Activated CD8-positive, alpha-beta memory T cell treated with anti-CD3 and anti-CD28 coated beads for 4 hours (primary cell): ENCODE results near the gene TMEM114.

ENCODE experiments used
- DNase-seq, 2 donors: peaks; one replicate each; pipeline ENCODE4 v3.0.0-alpha.2; 2020; ENCODE audit warnings: low read depth in 2 of 2

TMEM114 gene

DNA sequence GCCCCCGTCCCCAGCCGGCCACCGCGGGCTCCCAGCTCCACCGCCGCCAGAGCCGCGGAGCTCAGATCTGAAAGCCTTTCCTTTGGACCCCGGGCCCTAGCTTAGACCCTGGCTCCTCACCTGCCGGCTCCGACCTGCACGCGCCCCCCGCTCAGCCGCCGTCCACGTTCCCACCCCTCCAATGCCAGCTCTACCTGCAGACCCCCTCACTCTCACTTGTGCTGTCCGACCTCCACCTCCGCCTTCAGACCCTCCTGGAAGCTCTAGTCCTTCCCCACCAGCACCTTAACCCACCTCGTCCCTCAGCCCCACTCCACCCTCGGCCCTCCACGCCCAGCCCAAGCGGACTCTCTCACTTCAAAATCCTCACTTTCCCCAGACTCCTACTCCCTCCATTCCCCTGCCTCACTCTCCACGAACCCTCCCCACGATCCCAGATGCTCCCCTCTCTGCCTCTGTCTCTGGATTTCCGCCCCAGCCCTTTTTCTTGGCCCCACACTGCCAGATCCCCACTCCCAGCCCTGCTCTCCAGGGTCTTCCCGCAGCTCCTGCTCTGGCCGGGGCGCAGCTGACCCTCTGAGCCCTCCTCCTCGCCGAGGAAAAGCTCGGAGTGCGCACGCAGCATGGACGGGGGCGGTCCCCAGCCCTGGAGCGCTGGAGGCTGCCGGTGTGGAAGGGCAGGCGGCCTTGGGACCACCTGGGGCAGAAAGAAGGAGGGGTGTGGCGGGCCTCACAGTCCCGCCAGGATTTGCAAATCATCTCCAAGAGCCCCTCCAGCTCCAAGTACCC is at the start of gene TMEM114:
TSS of gene TMEM114 (minus strand) at position 612 of the 789 bp plus-strand sequence. CDS start 673 bp downstream, outside the sequence.
- no peak for DNase-seq

- no peak for DNase-seq
Measured at GRCh38 chr16:8639694-8640093, 49.4 kb upstream of the TMEM114 start.

GRCh38 chr16:8634991-8635736 is 44.9 kb upstream of the TMEM114 start:
- DNase-seq, result no peak

- DNase-seq, result no peak
Measured at GRCh38 chr16:8632675-8633182, 42.4 kb upstream of the TMEM114 start.

- no peak for DNase-seq
Measured at GRCh38 chr16:8631818-8632465, 41.6 kb upstream of the TMEM114 start.

DNA sequence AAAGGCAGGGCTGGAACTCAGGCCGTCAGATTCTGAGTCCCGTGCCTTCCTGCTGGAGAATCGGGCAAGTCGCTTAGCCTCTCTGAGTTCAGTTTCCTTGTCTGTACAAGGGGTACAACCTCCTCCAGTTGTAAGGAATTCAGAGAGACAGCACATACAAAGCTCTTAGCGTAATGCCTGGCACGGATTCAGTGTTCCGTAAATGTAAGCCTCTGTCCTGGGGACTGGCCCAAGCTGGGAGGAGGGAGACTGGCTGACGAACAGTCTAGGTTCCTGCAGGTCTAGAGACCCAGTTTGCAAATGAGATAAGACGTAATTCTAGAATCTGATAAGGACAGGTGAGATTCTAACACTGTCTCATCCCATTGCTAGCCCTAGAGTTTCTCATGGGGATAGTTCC is 41.1 kb upstream of the TMEM114 start:
- no peak for DNase-seq

- no peak for DNase-seq
Measured at GRCh38 chr16:8630255-8630953, 40.1 kb upstream of the TMEM114 start.

DNA sequence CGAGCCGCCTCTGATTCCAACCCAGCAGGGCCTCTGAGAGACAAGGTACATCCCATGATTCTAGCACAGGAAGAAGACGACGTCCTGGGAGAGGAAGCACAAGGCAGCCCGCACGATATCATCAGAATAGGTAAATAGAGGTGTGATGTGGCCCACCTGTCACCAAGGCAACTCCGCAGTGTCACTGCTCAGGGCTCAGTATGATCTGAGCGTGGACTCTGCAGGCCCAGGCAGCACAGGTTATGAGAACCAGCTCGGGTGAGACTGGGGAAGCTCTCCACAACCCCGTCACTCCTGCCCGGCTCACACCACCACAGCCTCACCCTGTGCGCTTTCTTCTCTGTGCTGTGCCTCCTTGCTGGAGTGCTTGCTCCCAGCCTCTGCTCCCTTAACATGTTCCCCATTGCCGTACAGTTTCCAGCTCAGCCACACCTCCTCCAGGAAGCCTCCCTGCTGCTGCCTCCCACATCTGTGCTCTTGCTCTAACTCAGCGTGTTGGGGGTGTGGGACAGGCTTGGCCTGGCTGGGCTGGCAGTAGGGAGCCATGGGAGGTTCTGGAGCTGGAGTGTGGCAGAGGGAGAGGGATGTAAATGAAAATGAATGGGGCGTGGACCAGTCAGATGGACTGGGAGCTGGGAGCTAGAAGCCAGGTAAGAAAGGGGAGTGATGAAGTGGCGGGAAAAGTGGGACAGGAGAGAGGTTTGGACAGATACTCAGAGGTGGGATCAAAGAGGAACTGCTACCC is 38.8 kb upstream of the TMEM114 start:
- no peak for DNase-seq

GRCh38 chr16:8627456-8627855 is 37.1 kb upstream of the TMEM114 start:
- DNase-seq, result no peak

- DNase-seq, result no peak
Measured at GRCh38 chr16:8626946-8627345, 36.6 kb upstream of the TMEM114 start.

GRCh38 chr16:8625491-8626087 is 35.3 kb upstream of the TMEM114 start:
- DNase-seq, result no peak

DNA sequence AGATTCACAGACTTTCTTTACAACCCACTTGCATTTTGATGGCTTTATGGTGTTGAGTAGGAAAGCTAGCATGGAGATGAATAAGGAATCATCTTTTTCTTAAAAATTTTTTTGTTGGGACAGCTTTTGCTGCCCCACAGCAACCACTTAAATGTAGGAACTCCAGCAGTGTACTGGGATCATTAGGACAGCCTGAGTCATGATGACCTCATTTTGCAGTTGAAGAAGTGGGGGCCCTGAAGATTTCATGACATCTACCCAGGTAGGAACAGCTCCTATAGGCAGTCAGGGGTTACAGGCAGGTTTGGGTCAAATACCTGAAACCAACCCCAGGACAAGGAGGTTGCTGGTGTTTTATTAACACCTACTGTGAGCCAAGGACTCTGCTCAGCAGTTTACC is 33.3 kb upstream of the TMEM114 start:
- no peak for DNase-seq

GRCh38 chr16:8622315-8622656 is 32.0 kb upstream of the TMEM114 start:
- no peak for DNase-seq

DNA sequence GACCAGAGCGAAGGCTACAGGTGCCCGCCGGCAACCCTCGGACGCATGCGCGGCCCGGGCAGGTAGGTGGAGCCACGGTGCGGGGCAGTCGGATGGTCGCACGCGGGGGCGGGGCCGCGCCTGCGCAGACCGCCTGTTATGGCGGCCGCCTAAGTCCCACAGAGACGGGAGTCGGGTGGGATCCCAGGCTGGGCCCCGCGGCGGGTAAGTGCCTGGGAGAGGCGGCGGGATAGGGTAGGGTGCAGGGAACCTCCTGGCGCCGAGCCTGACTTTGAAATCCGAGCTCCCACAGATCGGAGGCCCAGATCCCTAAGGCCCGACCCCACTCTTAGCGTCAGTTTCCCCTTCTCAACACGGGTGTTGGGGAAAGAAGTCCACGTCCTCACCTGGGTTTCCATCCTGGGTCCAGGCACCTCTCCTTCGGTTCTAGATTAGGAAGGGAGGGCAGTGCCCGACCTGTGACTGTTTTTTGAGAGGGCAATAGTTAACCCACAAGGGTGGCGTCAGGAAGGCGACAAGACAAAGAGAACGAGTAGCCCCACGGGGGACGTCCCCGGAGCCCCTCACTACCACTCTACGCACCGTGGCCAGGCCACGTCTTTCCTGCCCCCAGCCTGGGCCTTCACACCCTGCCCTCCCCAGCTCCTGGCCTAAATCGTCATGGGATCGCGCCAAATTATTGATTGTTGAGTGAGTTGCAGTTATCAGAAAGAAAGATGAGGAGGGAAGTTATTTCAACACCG is 31.4 kb upstream of the TMEM114 start, which contains the start of gene METTL22:
TSS of gene METTL22 (plus strand) at position 127 of the 743 bp plus-strand sequence. CDS start 3,968 bp downstream, outside the sequence.
- DNase-seq, result peak; percentile 83 to 85

- no peak for DNase-seq
Measured at GRCh38 chr16:8621222-8621571, 30.9 kb upstream of the TMEM114 start.

DNA sequence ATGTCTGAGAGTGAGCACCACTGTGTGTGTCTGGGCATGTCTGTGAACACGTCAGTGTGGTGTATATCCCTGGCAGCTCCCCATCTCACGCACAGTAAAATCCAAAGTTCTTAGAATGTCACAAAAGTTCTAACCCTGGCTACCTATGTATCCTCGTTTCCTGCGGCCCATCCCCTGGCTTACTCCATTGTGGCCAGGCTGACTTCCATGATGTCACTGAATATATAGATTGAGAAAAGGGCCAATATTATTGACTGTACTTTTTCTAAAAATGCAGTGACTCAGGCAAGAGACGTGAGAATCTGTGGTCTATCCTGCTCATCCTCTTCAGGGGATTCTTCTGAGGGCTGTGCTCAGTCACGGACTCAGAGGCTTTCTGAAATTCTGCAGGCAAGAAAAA is 30.2 kb upstream of the TMEM114 start:
- no peak for DNase-seq

DNA sequence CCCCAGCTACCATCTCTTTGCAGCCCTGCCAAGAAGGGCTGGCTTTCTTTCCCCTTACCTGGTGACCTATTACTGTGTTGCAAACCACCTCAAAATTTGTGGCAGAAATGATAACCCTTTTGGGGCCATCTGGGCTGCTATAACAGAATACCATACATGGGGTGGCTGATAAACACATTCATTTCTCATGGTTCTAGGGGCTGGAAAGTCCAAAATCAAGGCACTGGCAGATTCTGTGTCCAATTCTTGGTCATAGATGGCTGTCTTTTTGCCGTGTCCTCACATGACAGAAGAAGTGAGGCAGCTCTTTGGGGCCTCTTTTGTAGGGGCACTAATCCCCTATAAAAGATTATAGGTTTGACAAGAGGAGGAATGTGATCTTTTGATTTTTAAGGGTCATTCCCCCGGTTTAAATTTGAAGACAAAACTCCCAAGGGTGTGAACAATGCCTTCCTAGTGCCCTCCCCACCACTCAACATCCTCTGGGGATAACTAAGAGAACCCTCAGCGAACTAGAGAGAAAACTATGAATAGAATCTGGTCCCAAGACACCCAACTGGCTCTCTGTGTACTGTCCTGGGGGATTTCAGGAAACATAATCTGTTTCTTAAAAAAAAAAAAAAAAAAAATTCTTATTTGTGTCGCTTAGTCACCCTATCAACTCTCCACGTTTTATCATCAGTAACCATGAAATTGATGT is 29.5 kb upstream of the TMEM114 start:
- no peak for DNase-seq

GRCh38 chr16:8614435-8615029 is 24.2 kb upstream of the TMEM114 start:
- DNase-seq, result no peak
